SIG-M5 treated with dmso at 0.1 percent for 504 hours (cell line): Measurements from ENCODE around the gene PPM1A.

Source experiments
- DNase-seq: peaks from one replicate; lab custom pipeline; 2025; ENCODE audit not compliant: unreplicated experiment; lab: John Stamatoyannopoulos, UW

The PPM1A gene

GRCh38 chr14:60265163-60265562 lies 16.1 kb downstream of the PPM1A start:
- no peak for DNase-seq

GRCh38 chr14:60266021-60266937 lies 17.3 kb downstream of the PPM1A start:
- DNase-seq, result peak; percentile 7

GRCh38 chr14:60272177-60272576 lies 23.2 kb downstream of the PPM1A start:
- no peak for DNase-seq

GRCh38 chr14:60273956-60274355 lies 24.9 kb downstream of the PPM1A start:
- DNase-seq, result no peak

DNA sequence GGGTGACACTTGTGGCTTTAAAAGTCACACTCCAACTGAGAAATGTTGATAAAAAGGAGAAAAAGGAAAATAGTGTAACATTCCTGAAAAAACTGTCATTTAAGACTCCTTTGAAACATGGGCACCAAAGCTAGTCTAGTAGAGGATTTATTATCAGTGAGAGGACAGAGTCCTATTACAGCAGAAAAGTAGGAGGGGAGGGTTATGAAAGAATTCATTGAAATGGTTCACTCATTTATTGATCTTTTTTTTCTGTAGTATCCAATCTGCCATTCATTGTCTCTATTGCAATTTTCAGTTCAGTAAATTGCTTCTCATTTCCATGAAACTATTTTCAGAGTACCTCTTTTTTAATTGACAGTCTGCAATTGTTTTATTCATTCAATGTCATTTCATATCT lies 25.4 kb downstream of the PPM1A start:
- no peak for DNase-seq

- no peak for DNase-seq
Measured at GRCh38 chr14:60275932-60276331, 26.9 kb downstream of the PPM1A start.

DNA sequence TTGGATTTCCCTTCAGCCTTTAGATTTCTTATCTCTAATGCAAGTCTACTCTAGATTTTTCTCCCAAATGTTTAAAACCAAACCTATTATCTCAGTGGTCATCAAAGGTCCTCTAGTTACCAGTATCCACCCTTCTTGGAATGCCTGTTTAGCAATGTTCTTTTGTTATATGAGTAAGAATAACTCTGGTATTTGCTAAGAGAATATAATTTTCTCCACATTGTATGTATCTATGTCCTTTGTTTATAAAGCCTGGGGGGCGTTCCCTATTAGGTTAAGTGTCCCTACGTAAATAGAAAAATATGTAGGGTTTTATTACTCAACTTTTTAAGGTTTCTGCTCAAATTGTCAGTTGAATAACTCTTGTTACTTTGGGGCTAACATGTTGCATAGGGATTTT lies 27.3 kb downstream of the PPM1A start:
- DNase-seq, result no peak

DNA sequence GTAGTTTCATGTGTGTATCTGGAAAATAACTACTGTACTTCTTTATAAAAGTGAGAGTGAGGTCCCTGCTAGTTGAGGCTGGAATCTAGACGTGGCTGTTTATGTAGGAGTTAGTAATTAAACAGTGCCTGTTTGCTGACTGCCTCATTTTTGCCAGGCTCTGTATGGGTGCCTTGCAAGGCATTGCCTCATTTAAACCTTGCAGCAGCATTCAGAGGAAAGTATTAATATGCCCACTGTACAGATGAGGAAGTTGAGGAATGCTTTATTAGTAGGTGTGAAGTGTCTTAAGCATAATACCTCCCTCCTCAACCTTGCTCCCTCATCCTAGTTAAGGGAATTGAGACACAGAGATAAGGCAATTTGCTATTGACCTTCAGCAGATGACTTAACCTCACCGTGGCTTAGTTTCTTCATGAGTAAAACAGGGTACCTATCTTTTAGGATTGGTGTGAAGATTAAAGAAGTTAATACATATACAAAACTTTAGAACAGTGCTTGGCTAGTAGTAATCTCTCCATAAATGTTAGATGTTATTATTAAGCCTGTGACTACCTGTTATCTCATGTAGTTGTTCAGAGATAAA lies 28.7 kb downstream of the PPM1A start:
- no peak for DNase-seq

DNA sequence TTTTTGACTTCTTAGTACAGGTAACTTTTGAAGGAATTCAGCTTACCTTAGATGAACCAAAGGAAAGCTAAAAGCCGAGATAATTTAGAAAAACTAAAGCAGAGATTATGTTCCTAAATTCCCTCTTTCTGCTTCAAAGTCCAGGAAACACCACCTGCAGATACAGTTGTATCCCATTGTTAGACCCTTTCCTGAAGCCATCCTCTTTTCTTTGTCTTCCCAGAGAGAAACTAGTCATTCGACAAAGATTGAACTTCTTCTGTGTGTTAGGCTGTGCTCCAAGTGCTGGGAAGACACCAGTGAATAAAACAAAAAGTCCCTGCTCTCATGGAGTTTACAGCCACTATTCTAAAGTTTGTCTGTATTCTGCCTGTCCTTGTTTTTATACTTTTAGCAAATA lies 29.3 kb downstream of the PPM1A start:
- no peak for DNase-seq

DNA sequence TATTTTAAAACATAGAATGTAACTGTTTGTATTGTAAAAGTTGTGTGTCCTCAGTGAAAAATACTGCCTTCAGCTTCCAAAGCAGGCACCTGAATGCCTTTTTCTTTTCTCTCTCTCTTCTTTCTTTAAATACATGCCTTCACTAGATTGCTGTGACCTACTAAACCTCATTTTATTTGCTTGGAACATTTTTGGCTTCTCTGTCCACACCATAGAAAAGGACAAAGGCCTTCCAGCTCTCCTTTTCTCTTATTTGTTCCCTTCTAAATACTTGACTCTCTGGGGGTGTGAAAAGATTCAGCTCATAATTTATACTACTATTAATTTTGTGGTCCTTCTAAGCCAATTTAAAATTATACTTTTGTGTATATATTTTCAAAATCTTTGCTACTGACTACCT lies 38.4 kb downstream of the PPM1A start:
- no peak for DNase-seq

DNA sequence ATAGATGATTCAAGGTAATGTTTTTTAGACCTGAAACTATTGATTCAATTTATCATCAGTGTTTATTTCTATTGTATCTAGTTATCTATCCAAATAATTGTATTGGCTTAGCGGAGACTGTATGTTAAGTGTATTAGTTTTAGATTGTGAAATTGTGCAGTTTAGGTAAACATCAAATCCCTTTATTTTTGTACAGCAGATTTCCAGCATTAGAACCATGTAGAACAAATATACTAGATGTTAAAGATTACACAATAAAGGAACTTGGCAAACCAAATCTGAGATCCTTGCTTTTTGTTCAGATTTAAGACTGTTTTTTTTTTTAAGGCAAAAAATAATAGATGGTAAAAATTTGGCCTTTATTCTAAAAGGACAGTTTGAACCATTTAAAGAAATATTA lies 39.3 kb downstream of the PPM1A start:
- no peak for DNase-seq

GRCh38 chr14:60294411-60295069 lies 45.5 kb downstream of the PPM1A start:
- DNase-seq, result no peak

- no peak for DNase-seq
Measured at GRCh38 chr14:60300019-60300418, 51.0 kb downstream of the PPM1A start.

GRCh38 chr14:60301685-60302084 lies 52.7 kb downstream of the PPM1A start:
- no peak for DNase-seq

GRCh38 chr14:60302663-60303062 lies 53.6 kb downstream of the PPM1A start:
- DNase-seq, result no peak

DNA sequence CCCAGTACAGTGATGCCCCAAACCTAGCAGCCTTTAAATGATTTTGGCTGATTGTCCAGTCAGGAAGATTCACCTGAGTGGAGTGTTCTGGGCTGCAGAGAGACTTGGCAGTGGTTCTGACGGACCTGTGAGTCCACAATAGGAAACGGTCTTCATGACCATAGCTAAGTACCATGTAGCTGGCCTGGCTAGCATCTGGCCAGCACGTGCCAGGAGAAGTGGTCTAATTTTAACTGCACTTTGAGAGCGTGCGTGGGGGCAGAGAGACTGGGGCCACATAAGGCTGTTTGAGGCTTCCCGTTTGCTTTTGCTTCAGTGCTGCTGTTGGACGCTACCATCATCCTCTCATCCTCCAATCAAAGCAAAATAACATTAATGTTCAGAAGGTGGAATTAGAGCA lies 54.7 kb downstream of the PPM1A start:
- DNase-seq, result no peak

- no peak for DNase-seq
Measured at GRCh38 chr14:60304509-60304908, 55.5 kb downstream of the PPM1A start.

DNA sequence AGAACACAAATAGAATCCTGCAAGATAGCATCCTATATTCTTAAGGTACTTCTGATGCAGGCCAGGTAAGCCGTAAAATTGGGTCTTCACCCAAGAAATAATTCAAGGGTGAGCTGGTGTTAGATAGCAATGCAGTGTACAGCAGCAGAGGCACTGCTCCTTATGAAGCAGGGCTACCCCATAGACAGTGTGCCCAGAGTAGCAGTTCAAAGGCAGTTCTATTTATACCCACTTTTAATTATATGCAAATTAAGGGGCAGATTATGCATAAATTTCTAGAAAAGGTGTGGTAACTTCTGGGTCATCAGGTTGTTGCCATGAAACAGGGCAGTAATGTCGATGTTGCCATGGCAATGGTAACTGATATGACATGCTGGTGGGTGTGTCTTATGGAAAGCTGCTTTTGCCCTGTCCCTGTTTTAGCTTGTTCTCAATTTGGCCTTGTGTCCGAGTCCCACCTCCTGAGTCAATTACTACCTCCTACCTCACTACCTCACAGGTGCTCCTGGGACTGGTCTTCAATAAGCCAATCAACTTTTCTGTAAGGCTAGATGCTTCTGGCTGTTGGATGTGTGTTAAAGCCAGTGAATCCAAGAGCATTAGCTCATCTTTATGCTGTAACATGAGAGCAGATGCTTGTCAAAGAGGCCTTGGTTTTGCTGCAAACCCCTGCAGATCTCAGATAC lies 61.0 kb downstream of the PPM1A start:
- DNase-seq, result no peak

- DNase-seq, result no peak
Measured at GRCh38 chr14:60311417-60311816, 62.4 kb downstream of the PPM1A start.

GRCh38 chr14:60313093-60313492 lies 64.1 kb downstream of the PPM1A start:
- DNase-seq, result no peak

DNA sequence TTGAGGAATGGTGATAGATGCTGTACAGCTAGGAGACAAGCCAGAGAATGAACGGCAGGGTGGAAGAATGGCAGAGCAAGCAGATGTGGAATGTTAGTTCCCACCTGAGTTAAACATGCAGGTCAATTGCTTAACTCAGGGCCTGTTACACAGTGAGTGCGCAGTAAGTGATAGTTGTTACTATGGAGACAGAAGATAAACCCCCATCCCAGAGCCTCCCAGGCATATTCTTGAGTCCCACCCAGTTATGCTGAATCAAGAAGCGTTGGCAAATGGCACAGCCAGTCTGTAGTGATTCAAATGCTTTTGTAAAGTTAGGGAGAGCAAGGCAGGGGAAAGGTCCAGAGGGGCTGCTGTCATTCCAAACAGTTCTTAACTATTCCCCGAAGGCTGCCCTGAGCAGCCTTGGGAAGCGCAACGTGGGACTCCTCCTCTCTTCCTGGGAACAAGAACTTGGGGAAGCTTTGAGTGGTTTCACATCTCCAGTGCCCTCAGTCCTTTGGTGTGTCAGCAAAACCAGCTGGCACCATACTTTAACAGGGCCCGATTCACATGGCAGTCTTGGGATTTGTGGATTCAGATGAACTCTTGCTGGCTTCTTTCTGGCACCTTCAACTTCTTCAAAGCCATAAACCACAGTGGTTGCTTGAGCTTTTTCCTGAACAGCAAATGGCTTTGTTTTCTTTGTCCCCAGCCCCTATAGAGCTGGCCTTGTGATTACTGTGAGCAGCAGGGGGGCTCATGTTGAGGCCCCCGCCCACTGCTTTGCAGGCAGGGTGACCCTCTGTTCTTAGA lies 66.4 kb downstream of the PPM1A start:
- DNase-seq, result no peak
